OCI-LY3 (cell line): ENCODE measurements around the gene DDX20.

Experiments
- H2AFZ ChIP-seq: fragments of 200-600, 300-600 bp; shearing (Covaris generic); 2 replicates; pipeline ENCODE4 v1.6.0; 2014; ENCODE audit warnings: antibody characterized with exemption, low read depth, low read length
- H3K27ac ChIP-seq: fragments of 200-600, 300-600 bp; sonication (generic); 2 replicates; pipeline ENCODE4 v1.5.1; 2014; ENCODE audit warnings: mild to moderate bottlenecking, low read length, moderate library complexity, mixed read lengths
- H3K27me3 ChIP-seq: fragments of 200-600, 300-600 bp; sonication (generic); 2 replicates; pipeline ENCODE4 v1.6.1; 2014; ENCODE audit warnings: low read depth, low read length, mixed read lengths
- H3K36me3 ChIP-seq: fragments of 200-600, 300-600 bp; sonication (generic); replicated peaks from 2 replicates; pipeline ENCODE3; 2014; ENCODE audit warnings: low read depth, low read length, mixed read lengths
- H3K4me1 ChIP-seq: fragments of 300-600, 200-600 bp; sonication (generic); 2 replicates; pipeline ENCODE4 v1.6.1; 2014; ENCODE audit warnings: low read length, mixed read lengths
- H3K4me2 ChIP-seq: fragments of 200-600, 300-600 bp; sonication (generic); 2 replicates; pipeline ENCODE4 v1.6.1; 2014; ENCODE audit warnings: low read length, mixed read lengths
- H3K4me3 ChIP-seq: fragments of 300-600, 200-600 bp; sonication (generic); 2 replicates; pipeline ENCODE4 v1.5.1; 2014; ENCODE audit warnings: antibody characterized with exemption, mild to moderate bottlenecking, low read length, moderate library complexity
- H3K79me2 ChIP-seq: fragments of 300-600, 200-600 bp; shearing (Covaris generic); 2 replicates; pipeline ENCODE4 v1.6.1; 2014; ENCODE audit warnings: mild to moderate bottlenecking, low read length, mixed read lengths
- H3K9ac ChIP-seq: fragments of 300-600, 200-600 bp; shearing (Covaris generic); 2 replicates; pipeline ENCODE4 v1.6.0; 2014; ENCODE audit warnings: mild to moderate bottlenecking, low read length, moderate library complexity
- H3K9me3 ChIP-seq: fragments of 200-600, 300-600 bp; shearing (Covaris generic); 2 replicates; pipeline ENCODE4 v1.6.1; 2014; ENCODE audit warnings: low read length, mixed read lengths; ENCODE audit not compliant: insufficient read depth
- H4K20me1 ChIP-seq: fragments of 200-600, 300-600 bp; sonication (generic); 2 replicates; pipeline ENCODE4 v1.6.1; 2016; ENCODE audit warnings: low read length, mixed read lengths; ENCODE audit not compliant: insufficient read depth
- EZH2phosphoT487 ChIP-seq: fragments of 200-600 bp; shearing (Covaris generic); IDR thresholded peaks from 2 replicates; pipeline ENCODE4 v1.6.1; 2018; ENCODE audit warnings: antibody characterized with exemption, mixed run types, low read depth
- TF ChIP-seq, protein P1 (sequence below): fragments of 200-600, 300-600 bp; sonication (generic); IDR thresholded peaks from 2 replicates; pipeline ENCODE4 v1.5.1; 2014; ENCODE audit warnings: antibody characterized with exemption, low read length, low read depth

Gene DDX20

DNA sequence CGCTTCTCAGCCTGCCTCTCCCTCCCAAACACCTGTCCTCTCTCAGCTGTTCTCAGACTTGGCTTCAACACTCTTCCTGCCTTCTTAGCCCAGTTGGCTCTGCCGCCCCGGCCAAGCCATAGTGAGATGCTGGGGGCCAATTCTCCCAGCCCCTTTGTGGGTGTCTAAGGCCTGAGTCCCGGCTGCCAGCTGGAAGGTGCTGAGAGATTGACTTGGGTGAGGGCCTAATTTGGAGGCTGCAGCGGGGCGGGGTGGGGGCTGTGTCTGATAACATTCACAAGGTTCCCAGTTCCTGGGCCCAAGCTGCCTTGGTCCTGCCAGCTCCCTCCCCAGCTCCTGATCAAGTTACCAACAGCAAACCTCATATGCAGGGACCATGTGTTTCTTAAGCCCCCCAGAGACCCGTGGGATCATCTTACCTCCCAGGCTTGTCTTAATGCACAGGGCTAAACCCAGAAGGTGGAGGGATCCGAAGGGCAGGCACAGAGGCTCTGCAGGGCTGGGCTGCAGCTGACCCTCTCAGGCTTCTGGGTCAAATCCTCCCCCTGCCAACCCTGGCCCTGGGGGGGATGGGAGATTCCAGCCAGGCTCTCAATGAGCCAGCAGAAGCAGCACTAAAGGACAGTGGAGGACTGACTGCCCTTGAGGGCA is 26.3 kb upstream of the DDX20 start:
- H3K36me3 ChIP-seq, result no peaks in the 10 kb centered on the region
- H3K9ac ChIP-seq, result no peak overlapping the region
- H3K27me3 ChIP-seq, result no peaks in the 10 kb centered on the region
- TF ChIP-seq EZH2phosphoT487, result no peak
- TF ChIP-seq, protein P1, sequence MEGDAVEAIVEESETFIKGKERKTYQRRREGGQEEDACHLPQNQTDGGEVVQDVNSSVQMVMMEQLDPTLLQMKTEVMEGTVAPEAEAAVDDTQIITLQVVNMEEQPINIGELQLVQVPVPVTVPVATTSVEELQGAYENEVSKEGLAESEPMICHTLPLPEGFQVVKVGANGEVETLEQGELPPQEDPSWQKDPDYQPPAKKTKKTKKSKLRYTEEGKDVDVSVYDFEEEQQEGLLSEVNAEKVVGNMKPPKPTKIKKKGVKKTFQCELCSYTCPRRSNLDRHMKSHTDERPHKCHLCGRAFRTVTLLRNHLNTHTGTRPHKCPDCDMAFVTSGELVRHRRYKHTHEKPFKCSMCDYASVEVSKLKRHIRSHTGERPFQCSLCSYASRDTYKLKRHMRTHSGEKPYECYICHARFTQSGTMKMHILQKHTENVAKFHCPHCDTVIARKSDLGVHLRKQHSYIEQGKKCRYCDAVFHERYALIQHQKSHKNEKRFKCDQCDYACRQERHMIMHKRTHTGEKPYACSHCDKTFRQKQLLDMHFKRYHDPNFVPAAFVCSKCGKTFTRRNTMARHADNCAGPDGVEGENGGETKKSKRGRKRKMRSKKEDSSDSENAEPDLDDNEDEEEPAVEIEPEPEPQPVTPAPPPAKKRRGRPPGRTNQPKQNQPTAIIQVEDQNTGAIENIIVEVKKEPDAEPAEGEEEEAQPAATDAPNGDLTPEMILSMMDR, result no peak
- no peaks in the 10 kb centered on the region for H4K20me1 ChIP-seq
- no peak overlapping the region for H3K4me3 ChIP-seq
- no peaks in the 10 kb centered on the region for H3K9me3 ChIP-seq
- H3K4me2 ChIP-seq, result no peak overlapping the region
- H3K4me1 ChIP-seq, result no peaks in the 10 kb centered on the region
- H3K79me2 ChIP-seq, result no peaks in the 10 kb centered on the region
- H2AFZ ChIP-seq, result no peak overlapping the region
- no peak overlapping the region for H3K27ac ChIP-seq

DNA sequence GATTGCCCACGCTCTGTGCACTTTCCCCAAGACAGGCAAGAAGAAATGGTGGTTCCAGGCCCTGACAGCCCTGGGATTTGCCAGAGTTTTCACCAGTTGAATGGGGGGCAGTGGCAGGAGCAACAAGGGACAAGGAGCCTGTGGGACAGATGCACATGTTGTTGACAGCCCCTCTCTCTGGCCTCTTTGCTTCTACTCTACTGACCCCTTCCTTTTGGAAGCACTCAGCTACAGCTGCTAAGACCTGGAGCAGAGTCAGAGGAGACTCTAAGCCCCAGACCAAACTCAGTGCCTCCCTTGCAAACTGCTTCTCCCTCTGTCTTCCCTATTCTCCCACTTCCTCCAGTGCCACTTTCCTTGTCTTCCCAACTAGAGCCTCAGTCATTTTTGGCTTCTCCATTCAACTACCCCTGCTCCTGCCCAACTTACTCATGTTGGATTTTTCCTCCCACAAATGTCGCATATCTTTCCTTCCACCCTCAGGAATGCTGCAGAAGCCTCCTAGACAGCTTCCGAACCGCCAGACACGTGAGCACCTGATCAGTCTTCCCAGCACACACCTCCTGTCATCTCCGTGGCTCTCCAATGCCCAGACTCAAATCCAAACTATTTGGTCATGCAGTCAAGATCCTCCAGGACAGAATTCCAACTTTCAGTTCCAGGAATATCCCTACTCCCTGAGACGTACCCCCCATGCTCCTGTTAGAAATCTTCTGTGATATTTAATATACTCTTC is 25.6 kb upstream of the DDX20 start:
- no peak overlapping the region for H3K4me3 ChIP-seq
- no peak overlapping the region for H2AFZ ChIP-seq
- no peaks in the 10 kb centered on the region for H4K20me1 ChIP-seq
- TF ChIP-seq EZH2phosphoT487, result no peak
- TF ChIP-seq, protein P1, result no peak
- no peak overlapping the region for H3K27ac ChIP-seq
- no peak overlapping the region for H3K9ac ChIP-seq
- H3K36me3 ChIP-seq, result no peaks in the 10 kb centered on the region
- no peaks in the 10 kb centered on the region for H3K4me1 ChIP-seq
- H3K4me2 ChIP-seq, result no peak overlapping the region
- H3K79me2 ChIP-seq, result no peaks in the 10 kb centered on the region
- H3K9me3 ChIP-seq, result no peaks in the 10 kb centered on the region
- no peaks in the 10 kb centered on the region for H3K27me3 ChIP-seq

GRCh38 chr1:111730706-111731105 is 25.0 kb upstream of the DDX20 start:
- no peak overlapping the region for H3K27ac ChIP-seq
- no peak overlapping the region for H3K4me2 ChIP-seq
- H2AFZ ChIP-seq, result no peak overlapping the region
- no peak overlapping the region for H3K9ac ChIP-seq
- no peaks in the 10 kb centered on the region for H3K27me3 ChIP-seq
- no peak overlapping the region for H3K4me3 ChIP-seq
- H3K79me2 ChIP-seq, result no peaks in the 10 kb centered on the region
- no peaks in the 10 kb centered on the region for H4K20me1 ChIP-seq
- TF ChIP-seq, protein P1, result no peak
- TF ChIP-seq EZH2phosphoT487, result no peak
- no peaks in the 10 kb centered on the region for H3K36me3 ChIP-seq
- H3K4me1 ChIP-seq, result no peaks in the 10 kb centered on the region
- no peaks in the 10 kb centered on the region for H3K9me3 ChIP-seq

GRCh38 chr1:111731956-111732355 is 23.7 kb upstream of the DDX20 start:
- Histone ChIP-seq H3K4me1 (no peaks in the 10 kb centered on the region), H3K27me3 (no peaks in the 10 kb centered on the region), H3K9ac (no peak overlapping the region), H3K9me3 (no peaks in the 10 kb centered on the region), H3K36me3 (no peaks in the 10 kb centered on the region), H3K27ac (no peak overlapping the region), H3K4me2 (no peak overlapping the region), H4K20me1 (0 out of 2 replicates have a peak, but pooled peaks cover under 1% of the 10 kb centered on the region), H3K79me2 (no peaks in the 10 kb centered on the region), H3K4me3 (no peak overlapping the region), H2AFZ (no peak overlapping the region)
- TF ChIP-seq, protein P1, result no peak
- no peak for TF ChIP-seq EZH2phosphoT487
